ENCODE data around the gene ALPK3.

- TF ChIP-seq, protein P1, sequence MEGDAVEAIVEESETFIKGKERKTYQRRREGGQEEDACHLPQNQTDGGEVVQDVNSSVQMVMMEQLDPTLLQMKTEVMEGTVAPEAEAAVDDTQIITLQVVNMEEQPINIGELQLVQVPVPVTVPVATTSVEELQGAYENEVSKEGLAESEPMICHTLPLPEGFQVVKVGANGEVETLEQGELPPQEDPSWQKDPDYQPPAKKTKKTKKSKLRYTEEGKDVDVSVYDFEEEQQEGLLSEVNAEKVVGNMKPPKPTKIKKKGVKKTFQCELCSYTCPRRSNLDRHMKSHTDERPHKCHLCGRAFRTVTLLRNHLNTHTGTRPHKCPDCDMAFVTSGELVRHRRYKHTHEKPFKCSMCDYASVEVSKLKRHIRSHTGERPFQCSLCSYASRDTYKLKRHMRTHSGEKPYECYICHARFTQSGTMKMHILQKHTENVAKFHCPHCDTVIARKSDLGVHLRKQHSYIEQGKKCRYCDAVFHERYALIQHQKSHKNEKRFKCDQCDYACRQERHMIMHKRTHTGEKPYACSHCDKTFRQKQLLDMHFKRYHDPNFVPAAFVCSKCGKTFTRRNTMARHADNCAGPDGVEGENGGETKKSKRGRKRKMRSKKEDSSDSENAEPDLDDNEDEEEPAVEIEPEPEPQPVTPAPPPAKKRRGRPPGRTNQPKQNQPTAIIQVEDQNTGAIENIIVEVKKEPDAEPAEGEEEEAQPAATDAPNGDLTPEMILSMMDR (IDR thresholded peaks at IDR 0.05), result no peak
- TF ChIP-seq POLR2A (IDR thresholded peaks at IDR 0.05), result no peak
- no peak for TF ChIP-seq POLR2AphosphoS5 (IDR thresholded peaks at IDR 0.05)
- no peak for TF ChIP-seq EP300 (IDR thresholded peaks at IDR 0.05)
Measured at GRCh38 chr15:84856731-84857417, 39.7 kb downstream of the ALPK3 start.

All from stomach (tissue), 4 donors.